DND-41 (cell line): ENCODE measurements around the gene PPDPF.

Experiments used
- ATAC-seq: fragments of 200-7000 bp; cut with Tn5 transposase; 3 replicates; pipeline ENCODE4 v1.9.1; 2021; ENCODE audit warnings: low read depth; ENCODE audit not compliant: insufficient read depth
- DNase-seq: peaks from one replicate; pipeline ENCODE4 v3.0.0-alpha.2; 2020
- H2AFZ ChIP-seq: 2 replicates; pipeline ENCODE4 v1.6.0; 2012; ENCODE audit warnings: low read depth, low read length
- H3K27ac ChIP-seq: 2 replicates; pipeline ENCODE4 v1.5.1; 2012; ENCODE audit warnings: low read length, inconsistent platforms
- H3K27me3 ChIP-seq: fragments of 200-600 bp; sonication (generic); 2 replicates; pipeline ENCODE4 v1.6.0; 2012; ENCODE audit warnings: low read length, mild to moderate bottlenecking, inconsistent platforms; ENCODE audit not compliant: insufficient read depth, poor library complexity
- H3K36me3 ChIP-seq: 2 replicates; pipeline ENCODE4 v1.5.1; 2012; ENCODE audit warnings: low read length, inconsistent platforms; ENCODE audit not compliant: insufficient read depth
- H3K4me1 ChIP-seq: 2 replicates; pipeline ENCODE4 v1.5.1; 2012; ENCODE audit warnings: mild to moderate bottlenecking, low read length; ENCODE audit not compliant: insufficient read depth
- H3K4me2 ChIP-seq: 2 replicates; pipeline ENCODE4 v1.6.0; 2012; ENCODE audit warnings: mild to moderate bottlenecking, moderate library complexity, low read length, inconsistent platforms; ENCODE audit not compliant: insufficient read depth
- H3K4me3 ChIP-seq, 2 experiments: fragments of 200-600 bp in 1 of 2; shearing (Covaris generic) in 1 of 2; 2 replicates each; pipeline ENCODE4 v1.5.1; 2012 to 2016; ENCODE audit warnings: inconsistent platforms in 2 of 2, low read length in 2 of 2, mild to moderate bottlenecking in 2 of 2, low read depth in 1 of 2, moderate library complexity in 1 of 2
- H3K79me2 ChIP-seq: 2 replicates; pipeline ENCODE4 v1.6.0; 2012; ENCODE audit warnings: low read length, inconsistent platforms; ENCODE audit not compliant: insufficient read depth
- H3K9ac ChIP-seq: 2 replicates; pipeline ENCODE4 v1.6.0; 2012; ENCODE audit warnings: low read depth, mild to moderate bottlenecking, inconsistent platforms, low read length, moderate library complexity
- H3K9me3 ChIP-seq: 2 replicates; pipeline ENCODE4 v1.5.1; 2012; ENCODE audit warnings: low read length, moderate library complexity, mild to moderate bottlenecking, inconsistent platforms; ENCODE audit not compliant: insufficient read depth, severe bottlenecking
- H4K20me1 ChIP-seq: 2 replicates; pipeline ENCODE4 v1.6.0; 2012; ENCODE audit warnings: low read length; ENCODE audit not compliant: insufficient read depth
- CTCF ChIP-seq: IDR thresholded peaks from 2 replicates; pipeline ENCODE4 v1.5.1; 2012; ENCODE audit warnings: borderline replicate concordance, low read length, moderate library complexity, mild to moderate bottlenecking; ENCODE audit not compliant: poor library complexity, severe bottlenecking; ENCODE audit errors: extremely low read depth
- EZH2 ChIP-seq: IDR thresholded peaks from 3 replicates; pipeline ENCODE4 v1.6.1; 2012; ENCODE audit warnings: borderline replicate concordance, low read depth, mild to moderate bottlenecking, moderate library complexity, low read length, inconsistent platforms; ENCODE audit not compliant: severe bottlenecking

PPDPF gene

GRCh38 chr20:63560856-63561609 lies 40.5 kb downstream of the PPDPF start:
- H3K9ac ChIP-seq, result no peak overlapping the region

GRCh38 chr20:63561624-63562396 lies 41.2 kb downstream of the PPDPF start:
- H3K9me3 ChIP-seq, result no peaks in the 10 kb centered on the region
- no peaks in the 10 kb centered on the region for H3K36me3 ChIP-seq
- H3K9ac ChIP-seq, result no peak overlapping the region
- H3K27me3 ChIP-seq, result no peaks in the 10 kb centered on the region
- TF ChIP-seq EZH2, result no peak
- TF ChIP-seq CTCF, result no peak
- H3K4me1 ChIP-seq, result no peaks in the 10 kb centered on the region
- no peak for ATAC-seq
- H2AFZ ChIP-seq, result no peak overlapping the region
- H3K79me2 ChIP-seq, result no peaks in the 10 kb centered on the region
- no peak overlapping the region for H3K27ac ChIP-seq
- H3K4me2 ChIP-seq, result no peak overlapping the region
- peaks cover 3% of the 10 kb centered on the region for H4K20me1 ChIP-seq
- DNase-seq, result no peak
- H3K4me3 ChIP-seq, result no peak overlapping the region

More at GRCh38 chr20:63560856-63561609, 40.5 kb downstream of the PPDPF start:
- ATAC-seq (no peak), DNase-seq (no peak)
- TF ChIP-seq CTCF, result no peak
- TF ChIP-seq EZH2, result no peak
- Histone ChIP-seq H3K4me1 (no peaks in the 10 kb centered on the region), H3K9me3 (no peaks in the 10 kb centered on the region), H3K27me3 (no peaks in the 10 kb centered on the region), H3K4me2 (no peak overlapping the region), H3K4me3 (no peak overlapping the region), H2AFZ (no peak overlapping the region), H3K36me3 (no peaks in the 10 kb centered on the region), H3K27ac (no peak overlapping the region), H4K20me1 (no peaks in the 10 kb centered on the region; the same call in 1 of the 2 replicates), H3K79me2 (no peaks in the 10 kb centered on the region)

GRCh38 chr20:63562461-63563224 lies 42.1 kb downstream of the PPDPF start:
- Histone ChIP-seq H4K20me1 (peaks cover 10% of the 10 kb centered on the region), H2AFZ (no peak overlapping the region), H3K9ac (no peak overlapping the region), H3K79me2 (no peaks in the 10 kb centered on the region), H3K4me3 (no peak overlapping the region), H3K36me3 (no peaks in the 10 kb centered on the region), H3K9me3 (no peaks in the 10 kb centered on the region), H3K4me1 (no peaks in the 10 kb centered on the region; the same call in 1 of the 2 replicates), H3K4me2 (no peak overlapping the region), H3K27me3 (no peaks in the 10 kb centered on the region), H3K27ac (no peak overlapping the region)
- ATAC-seq, result no peak
- DNase-seq, result no peak
- no peak for TF ChIP-seq CTCF
- TF ChIP-seq EZH2, result no peak
